GM23338 (cell line): Measurements from ENCODE around the gene PPM1L. TPM values are rescaled to one million over a fixed set of nuclear protein-coding genes. Genes with fewer than 3 reads are reported as not detected.

Experiments
- ATAC-seq: fragments of 200-7000 bp; cut with Tn5 transposase; 3 replicates; pipeline ENCODE4 v1.9.1; 2020
- DNase-seq: peaks from one replicate; pipeline ENCODE4 v3.0.0-alpha.2; 2015; ENCODE audit warnings: low spot score
- H2AFZ ChIP-seq: fragments of 200-600 bp; sonication (generic); 2 replicates; pipeline ENCODE4 v1.8.0; 2016; ENCODE audit warnings: antibody characterized with exemption, mild to moderate bottlenecking, moderate library complexity
- H3F3A ChIP-seq: fragments of 200-600 bp; sonication (generic); replicated peaks from 2 replicates; pipeline ENCODE4 v1.8.0; 2017; ENCODE audit warnings: antibody characterized with exemption, mixed run types, low read depth
- H3K27ac ChIP-seq: fragments of 200-600 bp; sonication (generic); 2 replicates; pipeline ENCODE4 v1.6.1; 2016; ENCODE audit warnings: low read depth
- H3K27me3 ChIP-seq: fragments of 200-600 bp; sonication (generic); 2 replicates; pipeline ENCODE4 v1.8.0; 2016; ENCODE audit warnings: mild to moderate bottlenecking, mixed run types, moderate library complexity; ENCODE audit not compliant: insufficient read depth
- H3K36me3 ChIP-seq: fragments of 200-600 bp; sonication (generic); 2 replicates; pipeline ENCODE4 v1.8.0; 2016; ENCODE audit warnings: mild to moderate bottlenecking; ENCODE audit not compliant: insufficient read depth
- H3K4me1 ChIP-seq: fragments of 200-600 bp; sonication (generic); 2 replicates; pipeline ENCODE4 v1.8.0; 2016; ENCODE audit warnings: mild to moderate bottlenecking, moderate library complexity; ENCODE audit not compliant: insufficient read depth
- H3K4me2 ChIP-seq: fragments of 200-600 bp; sonication (generic); 2 replicates; pipeline ENCODE4 v1.7.1; 2017; ENCODE audit warnings: mixed run types
- H3K4me3 ChIP-seq: fragments of 200-600 bp; sonication (generic); 2 replicates; pipeline ENCODE4 v1.6.1; 2016; ENCODE audit warnings: mixed run types
- H3K79me2 ChIP-seq: fragments of 200-600 bp; sonication (generic); replicated peaks from 2 replicates; pipeline ENCODE4 v1.8.0; 2017; ENCODE audit warnings: mild to moderate bottlenecking; ENCODE audit not compliant: insufficient read depth
- H3K9me2 ChIP-seq: fragments of 200-600 bp; sonication (generic); 2 replicates; pipeline ENCODE4 v1.8.0; 2017; ENCODE audit not compliant: insufficient read depth
- H4K20me1 ChIP-seq: fragments of 200-600 bp; sonication (generic); replicated peaks from 2 replicates; pipeline ENCODE4 v1.8.0; 2017; ENCODE audit warnings: mild to moderate bottlenecking; ENCODE audit not compliant: insufficient read depth
- H3K27ac Mint-ChIP-seq: 2 replicates; pipeline ENCODE4 v1.8.0; 2020; ENCODE audit warnings: inconsistent platforms, mild to moderate bottlenecking, moderate library complexity, mixed read lengths
- H3K27me3 Mint-ChIP-seq: 3 replicates; pipeline ENCODE4 v1.8.0; 2022; ENCODE audit warnings: low read depth, mild to moderate bottlenecking, moderate library complexity, mixed read lengths, inconsistent platforms; ENCODE audit not compliant: insufficient read depth, poor library complexity
- H3K36me3 Mint-ChIP-seq: 3 replicates; pipeline ENCODE4 v1.8.0; 2021; ENCODE audit warnings: low read depth, mild to moderate bottlenecking, inconsistent platforms, moderate library complexity, mixed read lengths
- H3K4me1 Mint-ChIP-seq: 3 replicates; pipeline ENCODE4 v1.8.0; 2020; ENCODE audit warnings: mild to moderate bottlenecking, inconsistent platforms, mixed read lengths
- H3K4me3 Mint-ChIP-seq: 3 replicates; pipeline ENCODE4 v1.8.0; 2021; ENCODE audit warnings: moderate library complexity, mild to moderate bottlenecking, inconsistent platforms, mixed read lengths
- H3K9me3 Mint-ChIP-seq: 3 replicates; pipeline ENCODE4 v1.8.0; 2020; ENCODE audit warnings: moderate library complexity, mild to moderate bottlenecking, inconsistent platforms, mixed read lengths
- CREB1 ChIP-seq: fragments of 250-450 bp; sonication (Bioruptor Pico); IDR thresholded peaks from 2 replicates; pipeline ENCODE4 v1.5.0; 2020; ENCODE audit warnings: low read depth, mild to moderate bottlenecking, moderate library complexity
- EZH2 ChIP-seq: fragments of 200-600 bp; sonication (generic); IDR thresholded peaks from one replicate; pipeline ENCODE4 v1.8.0; 2017; ENCODE audit warnings: antibody characterized with exemption, mild to moderate bottlenecking, low read depth; ENCODE audit not compliant: unreplicated experiment
- EZH2phosphoT487 ChIP-seq: fragments of 200-600 bp; sonication (generic); IDR thresholded peaks from one replicate; pipeline ENCODE4 v1.8.1; 2018; ENCODE audit warnings: antibody characterized with exemption; ENCODE audit not compliant: unreplicated experiment
- JUNB ChIP-seq: IDR thresholded peaks from one replicate; pipeline ENCODE4 v1.6.1; 2016; ENCODE audit warnings: antibody characterized with exemption; ENCODE audit not compliant: unreplicated experiment
- NANOG ChIP-seq: IDR thresholded peaks from 2 replicates; pipeline ENCODE4 v1.6.1; 2016; ENCODE audit warnings: antibody characterized with exemption, borderline replicate concordance
- POLR2AphosphoS5 ChIP-seq: IDR thresholded peaks from 2 replicates; pipeline ENCODE4 v1.6.1; 2016; ENCODE audit warnings: antibody characterized with exemption, low read depth
- STAT1 ChIP-seq: IDR thresholded peaks from one replicate; pipeline ENCODE4 v1.6.1; 2016; ENCODE audit warnings: antibody characterized with exemption; ENCODE audit not compliant: unreplicated experiment
- ZNF114 ChIP-seq: fragments of 250-450 bp; sonication (Bioruptor Pico); IDR thresholded peaks from 2 replicates; pipeline ENCODE4 v1.5.0; 2020; ENCODE audit warnings: mild to moderate bottlenecking, moderate library complexity
- ZNF331 ChIP-seq: fragments of 250-450 bp; sonication (Bioruptor Pico); IDR thresholded peaks from 2 replicates; pipeline ENCODE4 v1.5.0; 2020; ENCODE audit warnings: low read depth, mild to moderate bottlenecking, moderate library complexity
- ZNF462 ChIP-seq: fragments of 250-450 bp; sonication (Bioruptor Pico); IDR thresholded peaks from 2 replicates; pipeline ENCODE4 v1.5.0; 2020; ENCODE audit warnings: mild to moderate bottlenecking, moderate library complexity
- polyA plus RNA-seq: library from polyadenylated mRNA; unstranded; fragments of >200 nt; fragmentation: Nextera tagmentation; extraction: Ambion mirVana; gene quantifications from 2 replicates; pipeline ENCODE4 v1.2.1, GENCODE V29; 2016
- total RNA-seq: library from RNA; depleted of rRNA; stranded (reverse); fragments of >200 nt; shearing (Covaris generic); gene quantifications from 2 replicates; pipeline ENCODE4 v1.2.3, GENCODE V29; 2014
- TF ChIP-seq, protein P1 (sequence below): IDR thresholded peaks from one replicate; pipeline ENCODE4 v1.6.1; 2018; ENCODE audit warnings: antibody characterized with exemption; ENCODE audit not compliant: unreplicated experiment

PPM1L gene
- total and polyA plus RNA-seq, 2 experiments from 2014 or later, result 3.9 to 26.4 TPM

GRCh38 chr3:160840590-160840989 is 84.6 kb downstream of the PPM1L start (continued):
- TF ChIP-seq ZNF462 (CRISPR knock-in tag), result no peak
- TF ChIP-seq STAT1, result no peak
- TF ChIP-seq EZH2phosphoT487, result no peak
- no peak for TF ChIP-seq ZNF114
- no peak for TF ChIP-seq CREB1 (CRISPR knock-in tag)
- TF ChIP-seq JUNB, result no peak
- no peak for TF ChIP-seq EZH2
- TF ChIP-seq NANOG, result no peak
- TF ChIP-seq POLR2AphosphoS5, result no peak

- no peaks in the 10 kb centered on the region for H4K20me1 ChIP-seq
- H3K4me2 ChIP-seq, result no peak overlapping the region
- no peaks in the 10 kb centered on the region for H3K9me2 ChIP-seq
- no peaks in the 10 kb centered on the region for H3K27me3 ChIP-seq
- H3K9me3 Mint-ChIP-seq, result no peaks in the 10 kb centered on the region; the same call in 2 of the 3 replicates
- peaks cover 3% of the 10 kb centered on the region for H3K27me3 Mint-ChIP-seq
- DNase-seq (no peak), ATAC-seq (no peak)
- H2AFZ ChIP-seq, result no peak overlapping the region
- H3K36me3 ChIP-seq, result no peaks in the 10 kb centered on the region
- no peak overlapping the region for H3K27ac Mint-ChIP-seq
- H3K27ac ChIP-seq, result no peak overlapping the region
- no peaks in the 10 kb centered on the region for H3K4me1 ChIP-seq
- no peaks in the 10 kb centered on the region for H3K36me3 Mint-ChIP-seq
- no peaks in the 10 kb centered on the region for H3F3A ChIP-seq
- H3K4me3 ChIP-seq, result no peak overlapping the region
- no peaks in the 10 kb centered on the region for H3K79me2 ChIP-seq
- H3K4me1 Mint-ChIP-seq, result peaks cover 7% of the 10 kb centered on the region; the same call in 1 of the 3 replicates
- no peak overlapping the region for H3K4me3 Mint-ChIP-seq
- TF ChIP-seq ZNF114, result no peak
- TF ChIP-seq, protein P1, sequence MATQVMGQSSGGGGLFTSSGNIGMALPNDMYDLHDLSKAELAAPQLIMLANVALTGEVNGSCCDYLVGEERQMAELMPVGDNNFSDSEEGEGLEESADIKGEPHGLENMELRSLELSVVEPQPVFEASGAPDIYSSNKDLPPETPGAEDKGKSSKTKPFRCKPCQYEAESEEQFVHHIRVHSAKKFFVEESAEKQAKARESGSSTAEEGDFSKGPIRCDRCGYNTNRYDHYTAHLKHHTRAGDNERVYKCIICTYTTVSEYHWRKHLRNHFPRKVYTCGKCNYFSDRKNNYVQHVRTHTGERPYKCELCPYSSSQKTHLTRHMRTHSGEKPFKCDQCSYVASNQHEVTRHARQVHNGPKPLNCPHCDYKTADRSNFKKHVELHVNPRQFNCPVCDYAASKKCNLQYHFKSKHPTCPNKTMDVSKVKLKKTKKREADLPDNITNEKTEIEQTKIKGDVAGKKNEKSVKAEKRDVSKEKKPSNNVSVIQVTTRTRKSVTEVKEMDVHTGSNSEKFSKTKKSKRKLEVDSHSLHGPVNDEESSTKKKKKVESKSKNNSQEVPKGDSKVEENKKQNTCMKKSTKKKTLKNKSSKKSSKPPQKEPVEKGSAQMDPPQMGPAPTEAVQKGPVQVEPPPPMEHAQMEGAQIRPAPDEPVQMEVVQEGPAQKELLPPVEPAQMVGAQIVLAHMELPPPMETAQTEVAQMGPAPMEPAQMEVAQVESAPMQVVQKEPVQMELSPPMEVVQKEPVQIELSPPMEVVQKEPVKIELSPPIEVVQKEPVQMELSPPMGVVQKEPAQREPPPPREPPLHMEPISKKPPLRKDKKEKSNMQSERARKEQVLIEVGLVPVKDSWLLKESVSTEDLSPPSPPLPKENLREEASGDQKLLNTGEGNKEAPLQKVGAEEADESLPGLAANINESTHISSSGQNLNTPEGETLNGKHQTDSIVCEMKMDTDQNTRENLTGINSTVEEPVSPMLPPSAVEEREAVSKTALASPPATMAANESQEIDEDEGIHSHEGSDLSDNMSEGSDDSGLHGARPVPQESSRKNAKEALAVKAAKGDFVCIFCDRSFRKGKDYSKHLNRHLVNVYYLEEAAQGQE, result no peak
- no peak for TF ChIP-seq JUNB
- TF ChIP-seq POLR2AphosphoS5, result no peak
- TF ChIP-seq ZNF331 (CRISPR knock-in tag), result no peak
Observed at GRCh38 chr3:160841455-160841854, 85.4 kb downstream of the PPM1L start.
